ENCODE results near the gene KEL.
"Not testable (repeated sequence)": the region's sequence is repeated elsewhere in the genome, so short reads cannot be mapped to it uniquely, and the experiment has no call there.

The KEL gene, protein sequence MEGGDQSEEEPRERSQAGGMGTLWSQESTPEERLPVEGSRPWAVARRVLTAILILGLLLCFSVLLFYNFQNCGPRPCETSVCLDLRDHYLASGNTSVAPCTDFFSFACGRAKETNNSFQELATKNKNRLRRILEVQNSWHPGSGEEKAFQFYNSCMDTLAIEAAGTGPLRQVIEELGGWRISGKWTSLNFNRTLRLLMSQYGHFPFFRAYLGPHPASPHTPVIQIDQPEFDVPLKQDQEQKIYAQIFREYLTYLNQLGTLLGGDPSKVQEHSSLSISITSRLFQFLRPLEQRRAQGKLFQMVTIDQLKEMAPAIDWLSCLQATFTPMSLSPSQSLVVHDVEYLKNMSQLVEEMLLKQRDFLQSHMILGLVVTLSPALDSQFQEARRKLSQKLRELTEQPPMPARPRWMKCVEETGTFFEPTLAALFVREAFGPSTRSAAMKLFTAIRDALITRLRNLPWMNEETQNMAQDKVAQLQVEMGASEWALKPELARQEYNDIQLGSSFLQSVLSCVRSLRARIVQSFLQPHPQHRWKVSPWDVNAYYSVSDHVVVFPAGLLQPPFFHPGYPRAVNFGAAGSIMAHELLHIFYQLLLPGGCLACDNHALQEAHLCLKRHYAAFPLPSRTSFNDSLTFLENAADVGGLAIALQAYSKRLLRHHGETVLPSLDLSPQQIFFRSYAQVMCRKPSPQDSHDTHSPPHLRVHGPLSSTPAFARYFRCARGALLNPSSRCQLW

GRCh38 chr7:142961973-142962926, at the start of gene KEL:
TSS of gene KEL (minus strand) at chr7:142962363. CDS start at chr7:142962206, 157 bp downstream.
- no peak for DNase-seq (ENCODE audit: low spot score)

- DNase-seq (ENCODE audit: low spot score), result peak; percentile 53
Measured at GRCh38 chr7:143008007-143008901, 46.1 kb upstream of the KEL start.

DNA sequence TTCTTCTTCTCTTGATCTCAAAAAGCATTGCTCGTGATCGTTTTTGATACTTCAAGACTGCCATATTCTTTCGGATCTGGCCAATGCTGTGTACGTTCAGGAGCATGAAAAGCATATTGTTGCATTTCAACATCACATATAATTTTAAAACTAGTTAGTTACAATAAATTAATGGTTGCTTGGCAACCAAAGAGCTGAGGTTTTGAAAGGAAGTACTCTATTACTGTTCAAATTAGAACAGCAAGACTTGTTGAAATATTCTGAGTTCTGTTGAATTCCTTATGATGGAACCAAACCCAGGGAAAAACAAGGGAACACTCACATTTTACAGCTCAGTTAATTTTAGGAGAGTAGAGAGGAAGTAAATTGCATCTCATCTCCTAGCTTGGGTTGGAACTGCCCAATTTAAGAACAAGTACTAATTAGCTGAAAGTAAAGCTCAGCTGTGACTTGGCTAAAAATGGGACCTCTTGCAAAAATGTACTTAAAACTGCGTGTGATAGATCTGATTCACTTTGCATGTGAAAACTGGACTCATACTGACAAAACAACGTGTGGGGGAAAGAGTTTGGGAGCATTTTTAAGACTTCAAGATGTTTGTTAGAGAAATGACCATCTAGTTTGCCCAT, 43.6 kb upstream of the KEL start:
- no peak for DNase-seq (ENCODE audit: low spot score)

DNA sequence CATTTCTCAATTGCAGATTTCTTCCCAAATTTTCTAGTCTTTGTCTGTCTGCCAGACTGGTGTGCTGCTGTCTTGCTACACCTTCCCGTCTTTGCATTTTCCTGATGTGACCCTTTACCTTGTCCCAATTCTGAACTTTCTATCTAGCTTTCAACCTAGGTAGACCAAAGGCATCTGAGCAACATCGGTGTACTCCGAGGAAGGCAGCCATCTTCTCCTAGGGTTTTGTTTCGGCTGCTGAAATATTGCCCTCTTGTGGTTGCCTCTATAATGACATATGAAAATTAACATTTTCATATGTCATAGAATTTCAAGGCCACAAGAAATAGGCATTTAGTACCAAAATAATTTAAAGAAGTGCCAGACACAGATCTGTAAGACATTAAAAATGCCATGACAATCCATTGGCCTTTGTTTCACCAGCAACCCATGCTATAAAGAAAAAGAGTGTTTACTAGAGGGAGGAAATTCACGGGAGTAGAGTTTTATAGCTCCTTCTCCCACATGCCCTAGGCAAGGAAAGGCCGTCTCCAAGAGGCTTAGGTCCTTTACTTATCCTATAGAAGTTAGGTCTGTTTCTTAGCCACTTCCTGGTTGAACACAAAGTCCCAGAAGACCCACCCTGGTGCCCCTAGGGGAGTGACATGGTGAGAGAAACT, 41.4 kb upstream of the KEL start:
- peak; percentile 67 for DNase-seq (ENCODE audit: low spot score)

DNA sequence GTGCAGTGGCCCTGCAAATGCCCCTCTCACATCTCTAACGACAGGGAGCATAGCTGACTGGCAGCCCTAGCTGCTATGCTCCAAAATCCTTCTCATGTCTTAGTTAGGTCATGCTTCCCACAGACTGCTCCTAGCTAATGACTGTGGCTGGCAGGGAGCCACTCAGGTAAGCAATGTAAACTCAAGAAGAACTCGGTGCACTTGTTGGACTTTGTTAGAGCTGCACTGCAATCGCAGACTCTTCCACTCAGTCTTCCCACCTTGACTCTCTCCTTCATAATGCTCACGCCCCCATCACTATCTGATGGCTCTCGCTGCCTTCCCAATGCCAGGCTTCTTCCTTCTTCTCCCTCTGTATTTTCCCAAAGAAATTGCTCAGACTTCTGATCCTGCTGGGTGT, 40.7 kb upstream of the KEL start:
- no peak for DNase-seq (ENCODE audit: low spot score)

GRCh38 chr7:143002106-143002505, 39.9 kb upstream of the KEL start:
- peak; percentile 14 for DNase-seq (ENCODE audit: low spot score)

DNA sequence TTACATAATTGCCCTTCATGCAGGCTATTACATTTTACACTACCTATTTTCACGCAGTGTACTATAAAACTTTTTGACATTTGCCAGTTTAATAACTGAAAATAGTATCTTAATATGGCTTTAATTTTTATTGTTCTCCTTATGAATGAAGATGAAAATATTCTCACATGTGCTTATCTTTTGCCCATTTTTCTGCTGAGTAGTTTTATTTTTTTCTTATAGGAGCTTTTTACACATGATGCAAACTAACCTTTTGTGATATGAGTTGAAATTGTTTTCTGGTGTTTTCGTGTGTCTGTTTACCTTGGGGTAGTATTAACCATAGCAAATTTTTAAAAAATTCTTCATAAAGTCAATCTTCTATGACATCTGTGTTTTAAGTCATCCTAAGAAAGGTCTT, 38.5 kb upstream of the KEL start:
- no peak for DNase-seq (ENCODE audit: low spot score)

DNA sequence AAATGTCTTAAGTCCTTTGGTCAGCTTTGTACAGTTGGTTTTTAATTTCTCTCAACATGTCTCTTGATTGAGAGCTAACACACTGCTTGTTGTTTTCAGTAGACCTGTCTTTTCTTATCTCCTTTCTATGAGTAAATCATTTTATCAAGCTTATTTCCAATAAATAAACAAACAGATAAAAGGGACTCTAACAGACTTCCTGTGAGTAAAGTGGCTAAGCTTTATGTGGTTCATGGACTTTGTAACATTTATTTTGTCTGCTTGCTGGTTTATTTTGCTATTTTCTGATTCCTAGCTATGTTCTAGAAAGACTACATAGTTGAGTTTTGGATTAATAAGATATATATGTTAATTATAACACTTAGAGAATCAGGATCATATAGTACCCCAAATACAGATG, 37.6 kb upstream of the KEL start:
- no peak for DNase-seq (ENCODE audit: low spot score)

DNA sequence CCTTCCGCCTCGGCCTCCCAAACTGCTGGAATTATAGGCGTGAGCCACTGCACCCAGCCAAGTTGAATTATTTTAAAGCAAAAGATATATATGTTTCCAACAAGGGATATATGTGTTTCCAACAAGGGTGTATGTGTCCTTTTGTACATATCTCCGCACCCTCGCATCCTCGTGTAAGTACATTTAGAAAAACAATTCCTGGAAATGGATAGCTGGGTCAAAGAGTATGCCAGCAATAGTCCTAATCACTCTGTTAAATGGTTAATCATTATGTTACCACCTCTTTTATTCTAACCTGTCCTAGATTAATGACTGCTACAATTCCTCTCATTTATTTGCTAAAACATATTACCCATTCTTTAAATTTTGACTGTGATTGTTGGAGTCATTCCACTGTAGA, 36.8 kb upstream of the KEL start:
- no peak for DNase-seq (ENCODE audit: low spot score)

GRCh38 chr7:142997456-142997989, 35.4 kb upstream of the KEL start:
- DNase-seq (ENCODE audit: low spot score), result no peak

DNA sequence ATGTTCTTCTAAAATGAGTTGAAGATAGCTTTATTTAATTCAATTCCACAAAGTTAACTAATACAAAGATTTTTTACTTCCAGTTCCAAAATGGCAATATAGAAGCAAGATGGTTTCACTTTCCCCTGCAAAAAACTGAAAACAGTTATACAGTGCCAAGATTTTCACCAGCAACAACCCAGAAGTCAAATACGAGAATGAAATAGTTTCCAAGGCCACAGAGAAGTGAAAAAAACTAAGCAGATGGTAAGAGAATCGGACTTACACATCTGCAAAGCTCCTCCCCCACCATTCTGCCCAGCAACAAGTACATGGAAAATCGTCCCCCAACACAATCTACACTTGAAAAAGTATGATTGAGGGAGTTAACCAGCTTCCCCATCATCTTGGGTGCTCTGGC, 30.3 kb upstream of the KEL start:
- DNase-seq (ENCODE audit: low spot score), result no peak

- no peak for DNase-seq (ENCODE audit: low spot score)
Measured at GRCh38 chr7:142984297-142984696, 22.1 kb upstream of the KEL start.

GRCh38 chr7:142983825-142984224, 21.7 kb upstream of the KEL start:
- no peak for DNase-seq (ENCODE audit: low spot score)

- DNase-seq (ENCODE audit: low spot score), result not testable (repeated sequence)
Measured at GRCh38 chr7:142978402-142978801, 16.2 kb upstream of the KEL start.

- no peak for DNase-seq (ENCODE audit: low spot score)
Measured at GRCh38 chr7:142974626-142975025, 12.5 kb upstream of the KEL start.

GRCh38 chr7:142969183-142969582, 7.0 kb upstream of the KEL start:
- no peak for DNase-seq (ENCODE audit: low spot score)

GRCh38 chr7:142968229-142968628, 6.1 kb upstream of the KEL start:
- no peak for DNase-seq (ENCODE audit: low spot score)

DNA sequence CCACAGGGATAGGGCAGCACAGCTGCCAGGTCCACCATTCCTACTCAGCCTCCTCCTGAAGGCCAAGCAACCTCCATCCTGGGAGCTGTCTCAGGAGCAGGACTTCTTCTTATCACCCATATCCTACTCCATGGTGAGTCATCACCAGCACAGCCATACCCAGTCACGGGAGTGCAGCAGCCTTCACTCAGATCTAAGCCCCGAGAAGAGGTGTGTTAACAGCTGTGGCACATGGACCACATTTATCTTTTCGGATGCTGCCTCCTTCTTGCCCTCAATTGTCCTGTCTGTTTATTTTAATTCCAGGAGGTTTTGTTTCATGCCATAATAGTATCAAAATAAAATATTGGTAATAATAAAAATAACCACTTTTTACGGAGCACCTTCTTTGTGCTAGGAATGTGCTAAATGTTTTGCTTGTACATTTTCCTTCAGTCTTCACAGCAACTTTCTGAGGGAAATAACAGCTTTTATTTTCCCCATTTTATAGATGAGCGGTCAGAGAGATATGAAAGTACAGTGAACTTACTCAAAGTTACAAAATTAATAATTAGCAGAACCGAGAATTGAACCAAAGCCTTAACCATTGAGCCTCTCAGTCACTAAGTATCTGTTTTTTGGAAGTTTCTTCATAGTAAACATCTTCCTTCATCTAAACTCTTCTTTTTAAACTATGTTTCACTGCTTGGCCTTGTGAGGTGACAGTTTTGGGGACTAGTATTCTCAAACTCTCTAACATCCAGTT, 2.5 kb upstream of the KEL start:
- DNase-seq (ENCODE audit: low spot score), result peak; percentile 7

GRCh38 chr7:142963993-142964392, 1.8 kb upstream of the KEL start:
- DNase-seq (ENCODE audit: low spot score), result no peak
